GM15510 (cell line): ENCODE results near the gene RPS15.

ENCODE experiments used
- POLR2A ChIP-seq: IDR thresholded peaks from 3 replicates; pipeline ENCODE4 v1.6.1; 2011; ENCODE audit warnings: borderline replicate concordance; ENCODE audit not compliant: insufficient read length; ENCODE audit errors: extremely low read depth

Gene RPS15

DNA sequence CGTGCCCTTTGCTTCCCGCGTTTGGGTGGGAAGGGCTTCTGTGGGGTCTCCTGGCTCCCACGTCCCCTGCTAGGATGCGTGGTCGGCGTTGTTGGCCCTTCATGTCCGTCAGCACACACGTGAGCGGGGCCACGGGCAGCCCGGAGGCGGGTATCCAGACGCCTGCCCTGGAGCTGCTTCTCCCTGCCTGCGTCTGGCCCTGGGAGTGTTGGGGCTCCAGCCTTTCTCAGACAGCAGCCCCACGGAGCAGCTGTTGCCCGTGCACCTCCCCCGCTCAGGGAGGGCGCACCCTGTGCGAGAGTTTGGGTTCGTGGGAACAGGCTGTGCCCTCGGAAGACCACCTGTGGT is 16.3 kb upstream of the RPS15 start:
- no peak for TF ChIP-seq POLR2A

DNA sequence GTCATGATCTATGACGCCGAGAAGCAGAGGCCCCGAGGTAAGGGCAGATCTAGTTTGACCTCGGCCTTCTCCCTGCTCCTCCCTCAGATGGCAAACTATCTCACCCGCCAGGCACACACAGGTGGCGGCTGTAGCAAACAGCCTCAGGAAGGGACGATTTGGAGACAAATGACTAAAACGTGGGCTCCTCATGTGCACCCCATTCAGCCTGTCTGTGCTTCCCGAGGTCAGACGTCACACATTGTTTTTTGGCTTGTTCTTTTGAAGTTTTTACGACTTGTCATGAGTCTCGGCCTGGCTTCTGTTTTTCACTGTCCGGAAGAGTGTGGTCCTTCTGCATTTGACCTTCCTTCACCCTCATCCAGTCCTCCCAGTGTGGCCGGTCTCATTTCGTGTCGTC is 15.8 kb upstream of the RPS15 start:
- no peak for TF ChIP-seq POLR2A

DNA sequence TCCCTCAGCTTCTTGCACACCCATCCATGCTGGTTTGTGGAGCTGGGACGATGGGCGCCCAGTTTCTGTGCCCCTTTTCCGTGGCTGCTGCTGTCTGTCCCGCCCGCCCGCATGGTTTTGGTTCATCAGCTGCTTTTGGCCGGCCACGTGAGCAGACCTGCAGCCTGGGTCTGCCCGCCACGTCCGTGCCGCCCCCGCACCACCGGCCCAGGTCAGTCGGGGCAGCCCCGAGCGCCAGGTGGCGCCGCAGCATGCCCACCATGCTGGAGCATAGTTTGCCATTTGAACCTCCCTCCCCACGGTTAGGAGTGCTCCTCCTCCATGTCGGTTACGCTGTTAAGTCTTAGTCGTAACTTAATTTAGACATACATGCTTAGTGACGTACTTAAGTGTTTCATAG is 15.3 kb upstream of the RPS15 start:
- no peak for TF ChIP-seq POLR2A

DNA sequence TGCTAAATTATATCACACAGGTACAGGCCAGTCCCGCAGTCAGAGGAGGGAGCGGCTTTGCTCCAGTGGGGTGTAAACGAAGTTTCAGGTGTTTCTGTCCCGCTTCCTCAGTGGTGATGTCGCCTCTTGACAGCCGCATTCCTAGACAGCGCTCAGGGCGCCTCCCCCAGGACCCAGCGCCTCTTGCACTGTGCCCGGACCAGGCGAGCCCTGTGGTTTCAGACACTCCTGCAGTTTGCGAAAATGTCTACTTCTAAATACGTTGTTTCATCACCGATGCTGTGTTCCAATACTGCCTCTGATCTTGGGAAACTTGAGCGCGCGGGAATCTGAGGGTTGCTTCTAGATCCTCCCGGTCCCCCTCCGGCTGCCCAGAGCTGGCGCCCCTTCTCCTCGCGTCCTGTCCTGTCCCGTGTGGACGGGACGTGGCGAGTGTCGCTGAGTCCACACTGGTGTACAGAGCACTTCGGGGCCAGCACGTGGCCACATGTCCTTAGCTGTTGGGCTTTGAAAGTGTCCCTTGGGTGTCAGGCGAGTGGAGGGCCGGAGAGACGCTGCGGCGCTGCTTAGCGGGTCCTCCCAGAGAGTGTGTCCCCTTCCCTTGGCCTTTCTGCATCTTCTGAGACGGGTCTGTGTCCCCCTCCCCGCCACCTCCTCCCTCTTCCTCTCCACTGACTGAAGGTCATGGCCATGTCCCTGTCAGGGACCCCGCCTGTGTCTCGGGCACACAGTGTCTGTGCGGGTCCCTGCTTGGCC is 14.6 kb upstream of the RPS15 start:
- no peak for TF ChIP-seq POLR2A

DNA sequence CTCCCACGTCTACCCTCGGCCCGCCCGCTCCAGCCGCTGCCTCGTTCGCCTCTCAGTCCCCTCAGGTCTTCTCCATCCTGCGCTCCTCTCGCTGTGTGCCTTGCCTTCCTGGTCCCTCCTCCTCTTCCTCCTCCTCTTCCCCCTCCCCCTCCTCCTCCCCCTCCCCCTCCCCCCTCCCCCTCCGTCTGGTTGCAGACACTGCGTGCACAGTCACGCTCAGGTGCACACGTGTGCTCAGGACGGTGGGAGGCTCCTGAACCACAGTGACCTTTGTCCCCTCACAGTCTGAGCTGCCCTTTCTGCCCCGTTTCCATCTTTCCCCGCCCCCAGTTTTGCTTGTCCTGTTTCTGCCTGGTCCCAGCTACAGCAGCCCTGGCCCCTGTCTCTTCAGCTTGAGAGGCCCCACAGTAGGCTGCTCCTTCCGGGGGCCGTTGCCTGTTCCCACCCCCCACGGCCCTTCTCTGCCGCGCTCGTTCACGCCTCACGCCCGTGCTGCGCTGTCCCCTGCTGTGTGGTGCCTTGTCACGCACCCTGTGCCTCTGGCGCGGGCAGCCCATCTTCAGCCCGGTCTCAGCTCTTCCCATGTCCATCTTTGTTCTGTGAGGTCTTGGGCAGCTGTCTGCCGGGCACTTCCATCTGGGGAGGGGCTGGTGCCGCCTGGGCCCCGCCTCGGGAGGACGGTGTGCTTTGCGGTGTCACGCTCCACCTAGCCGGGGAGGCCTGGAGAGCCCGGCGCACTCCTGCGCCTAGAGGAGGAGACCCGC is 13.8 kb upstream of the RPS15 start:
- no peak for TF ChIP-seq POLR2A

DNA sequence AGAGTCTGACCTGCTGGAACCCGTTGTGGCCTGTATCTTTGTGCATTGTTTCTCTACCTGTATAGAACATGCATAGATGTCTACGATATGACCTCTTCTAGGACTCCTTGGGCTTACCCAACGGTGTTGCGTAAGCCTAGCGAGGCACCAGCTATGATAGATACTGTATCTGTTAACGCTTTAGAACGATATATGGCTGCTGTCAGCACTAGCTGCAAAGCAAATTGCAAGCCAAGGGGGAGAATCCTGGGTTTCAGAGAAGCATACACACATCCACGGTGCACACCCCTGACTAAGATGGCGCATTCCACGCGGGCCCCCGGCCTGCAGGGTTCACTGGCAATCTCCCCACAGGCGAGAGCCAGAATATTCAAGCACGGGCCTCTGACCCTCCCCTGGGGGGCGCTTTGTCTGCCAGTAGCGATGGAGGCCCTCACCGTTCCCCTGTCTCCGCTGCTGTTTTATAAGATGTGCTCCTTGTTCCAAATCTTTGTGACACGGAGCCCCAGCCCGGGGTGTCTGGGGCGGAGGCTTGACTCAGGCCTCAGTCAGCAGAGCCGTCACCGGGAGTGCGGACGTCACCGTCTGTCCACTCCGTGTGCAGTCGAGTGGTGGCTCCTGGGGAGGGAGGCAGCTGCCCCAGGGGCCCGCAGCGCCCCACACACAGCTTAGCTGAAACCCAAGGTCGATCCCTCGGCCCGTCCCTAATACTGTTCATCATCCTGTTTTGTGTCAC is 12.9 kb upstream of the RPS15 start:
- no peak for TF ChIP-seq POLR2A

DNA sequence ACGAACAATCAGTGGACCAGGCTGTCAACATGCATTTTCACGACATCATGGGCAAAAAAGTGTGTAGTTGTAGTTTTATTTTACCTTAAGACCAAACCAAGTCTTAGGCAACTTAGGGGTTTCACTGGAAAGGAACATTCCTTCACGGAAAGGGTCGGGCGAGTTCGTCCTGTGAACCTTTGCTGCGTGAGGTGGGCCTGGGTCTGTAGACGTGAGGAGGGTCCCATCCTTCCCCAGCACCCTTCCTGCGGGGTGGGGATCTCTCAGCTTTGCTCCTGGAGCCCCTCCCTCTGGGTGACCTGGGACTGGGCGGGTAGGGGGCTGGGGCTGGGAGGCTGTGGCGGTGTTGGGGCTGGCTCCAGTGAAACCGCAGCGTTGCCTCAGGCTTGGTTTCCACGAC is 12.3 kb upstream of the RPS15 start:
- TF ChIP-seq POLR2A, result no peak

DNA sequence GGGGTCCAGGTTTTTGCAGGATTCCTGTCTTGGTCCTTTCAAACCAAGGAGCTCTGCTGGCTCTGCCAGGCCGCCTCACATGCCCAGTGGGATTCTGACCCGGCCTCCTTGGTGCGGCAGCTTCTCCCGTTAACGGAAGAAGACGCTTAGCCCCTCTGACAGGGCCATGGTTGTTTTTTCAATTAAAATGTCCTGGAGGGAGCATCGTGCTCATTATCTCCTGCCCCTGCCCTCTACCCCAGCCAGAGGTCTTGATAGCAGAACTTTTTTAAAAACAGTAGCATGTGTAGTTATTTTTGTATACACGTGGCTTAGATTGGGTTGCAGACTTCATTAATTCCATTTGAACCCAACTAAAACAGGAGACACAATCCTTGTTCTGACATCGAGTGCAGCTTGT is 11.5 kb upstream of the RPS15 start:
- TF ChIP-seq POLR2A, result no peak

DNA sequence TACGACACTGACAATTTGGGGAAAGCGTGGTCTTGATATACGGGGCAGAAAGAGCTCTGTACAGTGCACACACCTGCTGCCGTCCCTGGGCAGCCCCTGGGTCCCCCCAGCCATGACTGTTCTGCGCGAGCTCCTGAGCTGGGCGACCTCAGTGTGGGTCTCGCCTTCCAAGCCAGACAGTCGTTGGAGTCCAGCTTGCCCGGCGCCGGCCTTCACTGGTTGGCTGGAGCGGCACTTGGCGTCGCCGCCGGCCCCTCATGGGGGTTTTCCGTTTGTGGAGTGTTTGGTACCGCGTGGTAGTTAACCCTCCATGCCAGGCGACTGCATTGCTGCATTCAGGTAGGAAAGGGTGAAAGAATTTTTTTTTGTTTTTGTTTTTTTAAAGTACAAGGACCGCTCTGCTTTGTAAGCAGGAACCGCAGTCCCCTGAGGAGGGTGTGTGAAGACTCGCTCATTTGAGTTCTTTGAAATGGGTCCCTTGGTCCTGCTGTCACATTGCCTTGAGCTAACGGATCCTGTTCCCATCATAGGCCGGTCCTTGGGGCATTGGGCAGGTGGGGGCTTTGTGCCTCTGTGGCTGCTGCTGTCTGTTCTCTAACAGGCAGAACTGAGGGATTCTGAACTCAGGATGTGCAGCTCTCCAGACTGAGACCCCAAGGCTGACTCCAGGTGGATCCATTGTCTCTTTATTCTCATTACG is 10.8 kb upstream of the RPS15 start:
- TF ChIP-seq POLR2A, result no peak

DNA sequence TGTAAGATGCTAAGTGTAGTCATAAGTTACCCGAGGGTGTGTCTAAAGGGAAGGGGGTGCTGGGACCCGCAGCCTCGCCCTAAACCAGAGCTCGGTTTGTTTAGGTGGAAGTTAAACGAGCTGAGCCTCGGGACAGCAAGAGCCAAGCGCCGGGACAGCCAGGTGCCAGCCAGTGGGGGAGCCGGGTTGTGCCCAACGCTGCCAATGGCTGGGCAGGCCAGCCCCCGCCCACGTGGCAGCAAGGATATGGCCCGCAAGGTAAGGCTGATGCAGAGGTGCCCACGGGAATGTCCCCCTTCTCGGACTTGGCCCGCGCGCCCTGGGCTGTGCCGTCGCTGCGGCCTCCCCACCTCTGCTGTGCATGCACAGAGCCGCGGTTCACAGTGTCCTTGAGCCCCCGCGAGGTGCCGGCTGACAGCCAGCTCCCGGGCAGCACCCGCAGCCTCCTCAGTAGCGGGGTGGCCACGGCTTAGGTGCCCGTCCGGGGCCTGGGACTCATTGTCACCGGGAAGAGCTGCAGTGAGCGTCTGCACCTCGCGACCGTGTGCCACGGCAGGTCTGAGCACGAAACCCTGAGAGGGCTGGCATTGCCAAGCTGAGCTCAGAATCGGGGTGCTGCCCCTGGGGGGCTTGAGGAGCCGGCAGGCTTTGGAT is 9.3 kb upstream of the RPS15 start:
- TF ChIP-seq POLR2A, result no peak

DNA sequence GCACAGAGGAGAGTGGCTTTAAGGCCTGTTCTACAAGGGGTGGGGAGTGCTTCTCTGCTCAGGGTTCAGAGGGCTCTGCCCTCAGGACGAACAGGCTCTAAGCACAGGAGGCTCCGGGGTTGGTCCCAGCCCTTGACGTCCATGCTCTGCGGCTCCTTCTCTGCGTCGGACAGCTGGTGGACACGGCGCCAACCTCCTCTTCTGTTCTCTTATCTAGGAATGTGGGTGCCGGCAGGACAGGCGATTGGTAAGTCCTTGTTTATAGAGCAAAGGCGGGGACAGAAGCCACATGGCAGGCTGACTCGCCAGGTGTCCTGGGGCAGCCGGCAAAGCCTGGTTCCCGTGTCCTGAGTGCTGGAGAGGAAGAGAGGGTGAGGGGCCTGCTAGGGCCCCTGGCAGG is 8.4 kb upstream of the RPS15 start:
- no peak for TF ChIP-seq POLR2A

DNA sequence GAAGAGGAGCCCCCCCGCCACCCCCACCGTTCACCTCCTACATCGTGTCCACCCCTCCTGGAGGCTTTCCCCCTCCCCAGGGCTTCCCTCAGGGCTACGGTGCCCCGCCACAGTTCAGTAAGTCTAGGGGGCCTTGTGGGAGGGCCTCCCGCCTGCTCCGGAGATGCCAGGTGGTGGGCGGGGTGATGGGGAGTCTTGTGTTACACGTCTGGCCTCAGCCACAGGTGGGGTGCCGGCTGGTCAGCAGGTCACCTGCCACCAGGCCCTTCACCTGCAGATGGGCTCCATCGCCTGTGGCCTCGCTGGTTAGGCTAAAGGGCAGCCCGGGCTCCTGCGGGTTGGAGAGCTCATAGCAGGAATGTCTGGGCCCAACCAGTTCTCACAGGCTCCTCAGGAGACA is 8.0 kb upstream of the RPS15 start:
- TF ChIP-seq POLR2A, result no peak

DNA sequence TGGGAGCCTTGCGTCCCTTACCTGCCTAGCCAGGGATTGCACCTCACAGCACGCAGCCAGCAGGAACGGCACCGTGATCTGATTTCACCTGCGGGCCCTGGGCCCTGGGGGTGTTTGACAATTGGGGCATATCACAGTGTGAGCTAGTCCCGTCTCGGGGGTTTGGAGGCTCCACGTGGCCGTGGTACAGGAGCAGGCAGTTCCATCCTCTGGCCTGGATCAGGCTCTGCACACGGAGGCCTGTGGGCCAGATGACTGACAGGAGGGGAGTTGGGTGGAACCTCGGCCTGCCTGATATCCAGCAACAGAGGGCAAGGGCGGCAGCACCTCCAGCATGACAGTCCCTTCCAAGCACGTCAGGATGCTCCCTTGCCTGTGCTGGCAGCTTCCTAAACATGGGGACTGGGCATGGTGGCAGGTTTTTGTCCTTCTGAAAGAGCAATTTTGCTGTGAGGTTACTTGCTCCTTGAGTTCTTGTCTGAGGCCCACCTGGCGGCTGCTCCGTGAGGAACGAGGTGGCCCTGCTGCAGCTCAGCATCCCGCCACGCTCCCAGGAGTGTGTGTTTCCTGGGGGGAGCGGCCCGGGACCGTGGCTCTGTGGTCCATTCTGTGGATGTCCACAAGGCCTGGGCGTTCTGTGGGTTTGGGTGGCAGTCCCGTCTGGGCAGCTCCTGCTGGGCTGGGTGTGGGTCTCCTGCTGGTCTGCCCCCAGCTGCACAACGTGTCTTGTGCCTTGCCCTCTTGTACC is 6.3 kb upstream of the RPS15 start:
- no peak for TF ChIP-seq POLR2A

DNA sequence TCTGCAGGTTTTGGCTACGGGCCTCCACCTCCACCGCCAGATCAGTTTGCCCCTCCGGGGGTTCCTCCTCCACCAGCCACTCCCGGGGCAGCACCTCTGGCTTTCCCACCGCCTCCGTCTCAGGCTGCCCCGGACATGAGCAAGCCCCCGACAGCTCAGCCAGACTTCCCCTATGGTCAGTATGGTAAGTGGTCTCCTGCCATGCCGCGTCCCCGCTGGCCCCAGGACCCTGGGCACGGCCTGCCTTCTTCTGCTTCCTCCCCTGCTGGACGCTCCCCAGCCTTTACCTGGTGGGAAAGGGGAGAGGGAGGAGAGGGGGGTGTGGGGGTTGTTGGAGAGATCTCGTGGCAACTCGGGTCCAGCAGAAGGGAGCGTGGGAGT is 5.7 kb upstream of the RPS15 start:
- no peak for TF ChIP-seq POLR2A
